HAP-1 (cell line): ENCODE measurements around the gene DIO3.

Experiments used
- DNase-seq, 2 experiments: peaks; one replicate each; pipeline ENCODE4 v3.0.0-alpha.2; 2016 to 2020; ENCODE audit warnings: low spot score in 2 of 2
- H3K27me3 ChIP-seq: fragments of 250-450 bp; sonication (Bioruptor Pico); 2 replicates; pipeline ENCODE4 v1.5.1; 2020; ENCODE audit warnings: low read depth, mild to moderate bottlenecking, moderate library complexity
- H3K36me3 ChIP-seq: fragments of 250-450 bp; sonication (Bioruptor Pico); replicated peaks from 2 replicates; pipeline ENCODE4 v1.5.1; 2020; ENCODE audit warnings: mild to moderate bottlenecking
- H3K4me1 ChIP-seq: fragments of 250-450 bp; sonication (Bioruptor Pico); 2 replicates; pipeline ENCODE4 v1.5.1; 2020; ENCODE audit warnings: mild to moderate bottlenecking
- H3K4me3 ChIP-seq: fragments of 250-450 bp; sonication (Bioruptor Pico); 2 replicates; pipeline ENCODE4 v1.5.1; 2020; ENCODE audit warnings: mild to moderate bottlenecking, moderate library complexity
- H3K9me3 ChIP-seq: fragments of 250-450 bp; sonication (Bioruptor Pico); 2 replicates; pipeline ENCODE4 v1.5.1; 2020; ENCODE audit warnings: mild to moderate bottlenecking, moderate library complexity
- in situ Hi-C: fragments of 300-500 bp; cut with MboI; formaldehyde crosslinking; loops from 3 replicates; pipeline ENCODE4 v1.14.3; 2020; ENCODE audit warnings: low sequenced_read_pairs, inconsistent platforms, mixed read lengths

The DIO3 gene

GRCh38 chr14:101561145-101561896 is at the start of gene DIO3:
Gene DIO3 (plus strand): TSS chr14:101561495.
- in situ Hi-C loops = no loop called here
- Histone ChIP-seq H3K4me3 (no peak within 1 kb of the TSS), H3K27me3 (peaks cover 21% of the 10 kb centered on the region)

GRCh38 chr14:101511620-101512375 is 49.5 kb upstream of the DIO3 start:
- Histone ChIP-seq H3K36me3 (no peaks in the 10 kb centered on the region), H3K9me3 (no peaks in the 10 kb centered on the region), H3K4me1 (no peaks in the 10 kb centered on the region), H3K27me3 (no peaks in the 10 kb centered on the region), H3K4me3 (no peak overlapping the region)
- DNase-seq = no peak
- in situ Hi-C loops = no loop called here

More at GRCh38 chr14:101561145-101561896, at the start of gene DIO3:
- H3K36me3 ChIP-seq = no peaks in the 10 kb centered on the region
- DNase-seq = no peak
- H3K9me3 ChIP-seq = no peaks in the 10 kb centered on the region
- H3K4me1 ChIP-seq = no peaks in the 10 kb centered on the region

- Histone ChIP-seq H3K27me3 (no peaks in the 10 kb centered on the region), H3K36me3 (no peaks in the 10 kb centered on the region), H3K4me3 (no peak overlapping the region), H3K9me3 (no peaks in the 10 kb centered on the region), H3K4me1 (no peaks in the 10 kb centered on the region)
- DNase-seq = no peak
- in situ Hi-C loops = no loop called here
These were observed 49.0 kb upstream of the DIO3 start for GRCh38 chr14:101512376-101512695.

GRCh38 chr14:101514136-101514535 is 47.2 kb upstream of the DIO3 start:
- no peaks in the 10 kb centered on the region for H3K36me3 ChIP-seq
- no peak overlapping the region for H3K4me3 ChIP-seq
- H3K27me3 ChIP-seq = no peaks in the 10 kb centered on the region
- no peaks in the 10 kb centered on the region for H3K9me3 ChIP-seq
- DNase-seq = no peak
- no peaks in the 10 kb centered on the region for H3K4me1 ChIP-seq
- in situ Hi-C loops = no loop called here

- no peaks in the 10 kb centered on the region for H3K4me1 ChIP-seq
These were observed 44.9 kb upstream of the DIO3 start for GRCh38 chr14:101516401-101516800.

GRCh38 chr14:101518611-101519473 is 42.5 kb upstream of the DIO3 start:
- Histone ChIP-seq H3K9me3 (no peaks in the 10 kb centered on the region), H3K4me3 (no peak overlapping the region), H3K36me3 (no peaks in the 10 kb centered on the region), H3K4me1 (no peaks in the 10 kb centered on the region), H3K27me3 (no peaks in the 10 kb centered on the region)
- no peak for DNase-seq
- in situ Hi-C loops = no loop called here

More at GRCh38 chr14:101516401-101516800, 44.9 kb upstream of the DIO3 start:
- H3K9me3 ChIP-seq = no peaks in the 10 kb centered on the region
- no peak overlapping the region for H3K4me3 ChIP-seq
- in situ Hi-C loops = no loop called here
- no peak for DNase-seq
- no peaks in the 10 kb centered on the region for H3K27me3 ChIP-seq
- H3K36me3 ChIP-seq = no peaks in the 10 kb centered on the region

- no peak for DNase-seq
- no peaks in the 10 kb centered on the region for H3K36me3 ChIP-seq
- no peak overlapping the region for H3K4me3 ChIP-seq
- in situ Hi-C loops = no loop called here
- H3K9me3 ChIP-seq = no peaks in the 10 kb centered on the region
- H3K4me1 ChIP-seq = no peaks in the 10 kb centered on the region
- no peaks in the 10 kb centered on the region for H3K27me3 ChIP-seq
These were observed 40.4 kb upstream of the DIO3 start for GRCh38 chr14:101520621-101521472.

GRCh38 chr14:101521473-101521915 is 39.8 kb upstream of the DIO3 start:
- H3K36me3 ChIP-seq = no peaks in the 10 kb centered on the region
- DNase-seq = no peak
- H3K4me1 ChIP-seq = no peaks in the 10 kb centered on the region
- H3K27me3 ChIP-seq = no peaks in the 10 kb centered on the region
- no peaks in the 10 kb centered on the region for H3K9me3 ChIP-seq
- H3K4me3 ChIP-seq = no peak overlapping the region
- in situ Hi-C loops = no loop called here

- no peaks in the 10 kb centered on the region for H3K9me3 ChIP-seq
- H3K36me3 ChIP-seq = no peaks in the 10 kb centered on the region
- in situ Hi-C loops = no loop called here
- H3K27me3 ChIP-seq = no peaks in the 10 kb centered on the region
- H3K4me3 ChIP-seq = no peak overlapping the region
- no peak for DNase-seq
- no peaks in the 10 kb centered on the region for H3K4me1 ChIP-seq
These were observed 39.3 kb upstream of the DIO3 start for GRCh38 chr14:101521978-101522377.

- H3K9me3 ChIP-seq = no peaks in the 10 kb centered on the region
- H3K4me3 ChIP-seq = no peak overlapping the region
- no peaks in the 10 kb centered on the region for H3K27me3 ChIP-seq
- DNase-seq = no peak
- H3K4me1 ChIP-seq = no peaks in the 10 kb centered on the region
- H3K36me3 ChIP-seq = no peaks in the 10 kb centered on the region
- in situ Hi-C loops = no loop called here
These were observed 35.4 kb upstream of the DIO3 start for GRCh38 chr14:101525640-101526527.

GRCh38 chr14:101527987-101528386 is 33.3 kb upstream of the DIO3 start:
- no peaks in the 10 kb centered on the region for H3K4me1 ChIP-seq
- H3K27me3 ChIP-seq = no peaks in the 10 kb centered on the region
- no peak overlapping the region for H3K4me3 ChIP-seq
- no peaks in the 10 kb centered on the region for H3K36me3 ChIP-seq
- DNase-seq = no peak
- H3K9me3 ChIP-seq = no peaks in the 10 kb centered on the region
- in situ Hi-C loops = no loop called here

GRCh38 chr14:101529079-101529478 is 32.2 kb upstream of the DIO3 start:
- Histone ChIP-seq H3K36me3 (no peaks in the 10 kb centered on the region), H3K4me3 (no peak overlapping the region), H3K4me1 (no peaks in the 10 kb centered on the region), H3K27me3 (no peaks in the 10 kb centered on the region), H3K9me3 (no peaks in the 10 kb centered on the region)
- in situ Hi-C loops = no loop called here
- no peak for DNase-seq
